K562 (cell line): ENCODE measurements around the gene CDH1. TPM values are rescaled to one million over a fixed set of nuclear protein-coding genes. Genes with fewer than 3 reads are reported as not detected.

Experiments used
- AFF1 ChIP-seq, 2 experiments: fragments of 450-650 bp; IDR thresholded peaks; 2 replicates each; pipeline ENCODE4 v1.6.1; 2018; ENCODE audit warnings: mild to moderate bottlenecking in 2 of 2, low read depth in 1 of 2; ENCODE audit not compliant: partially characterized antibody in 2 of 2
- CC2D1A ChIP-seq: fragments of 450-650 bp; IDR thresholded peaks from 2 replicates; pipeline ENCODE4 v1.6.1; 2017; ENCODE audit warnings: mild to moderate bottlenecking
- GABPB2 ChIP-seq: fragments of 250-450 bp; sonication (Bioruptor Pico); conservative IDR thresholded peaks from 2 replicates; pipeline ENCODE4 v1.5.1; 2021; ENCODE audit warnings: mild to moderate bottlenecking
- GATA2 ChIP-seq: sonication (generic); formaldehyde crosslinking; IDR thresholded peaks from 2 replicates; pipeline ENCODE4 v1.4.0; 2020; ENCODE audit warnings: mild to moderate bottlenecking, missing genetic modification reagents
- HDAC2 ChIP-seq: fragments of 450-650 bp; IDR thresholded peaks from 2 replicates; pipeline ENCODE4 v1.6.1; 2016; ENCODE audit warnings: mild to moderate bottlenecking
- HDAC3 ChIP-seq: fragments of 450-650 bp; IDR thresholded peaks from 2 replicates; pipeline ENCODE4 v1.6.1; 2018; ENCODE audit warnings: borderline replicate concordance, mild to moderate bottlenecking, moderate library complexity; ENCODE audit not compliant: partially characterized antibody
- HDAC6 ChIP-seq: IDR thresholded peaks from 2 replicates; pipeline ENCODE4 v1.6.1; 2012; ENCODE audit warnings: low read depth, mild to moderate bottlenecking, control low read depth, inconsistent platforms, low read length, moderate library complexity
- HNRNPL ChIP-seq: fragments of 200-400 bp; formaldehyde crosslinking; IDR thresholded peaks from 2 replicates; pipeline ENCODE4 v1.6.1; 2017; ENCODE audit warnings: low read depth, mild to moderate bottlenecking, low read length
- LEF1 ChIP-seq: fragments of 450-650 bp; IDR thresholded peaks from 2 replicates; pipeline ENCODE4 v1.6.1; 2016; ENCODE audit warnings: mild to moderate bottlenecking
- MAX ChIP-seq: sonication (generic); formaldehyde crosslinking; IDR thresholded peaks from 2 replicates; pipeline ENCODE4 v1.9.0; 2022; ENCODE audit warnings: mild to moderate bottlenecking, missing genetic modification reagents
- NR1H2 ChIP-seq: sonication (generic); formaldehyde crosslinking; IDR thresholded peaks from 2 replicates; pipeline ENCODE4 v1.4.0; 2020; ENCODE audit warnings: mild to moderate bottlenecking, missing genetic modification reagents
- PTBP1 ChIP-seq: fragments of 200-400 bp; formaldehyde crosslinking; IDR thresholded peaks from 2 replicates; pipeline ENCODE4 v1.6.1; 2017; ENCODE audit warnings: low read depth, low read length
- SMARCC2 ChIP-seq: fragments of 450-650 bp; IDR thresholded peaks from 2 replicates; pipeline ENCODE4 v1.6.1; 2017; ENCODE audit warnings: antibody characterized with exemption, moderate library complexity, mild to moderate bottlenecking, low read depth
- TBL1XR1 ChIP-seq, 2 experiments: IDR thresholded peaks; 2 replicates each; pipeline ENCODE4 v1.6.1; 2012; ENCODE audit warnings: improper control_type of control experiment in 2 of 2, low read length in 2 of 2, mild to moderate bottlenecking in 1 of 2
- TCF3 ChIP-seq: sonication (generic); formaldehyde crosslinking; IDR thresholded peaks from 2 replicates; pipeline ENCODE4 v1.4.0; 2020; ENCODE audit warnings: mild to moderate bottlenecking, missing genetic modification reagents
- ZC3H8 ChIP-seq: fragments of 450-650 bp; IDR thresholded peaks from 2 replicates; pipeline ENCODE4 v1.6.1; 2017
- ZHX1 ChIP-seq: fragments of 150-350 bp; conservative IDR thresholded peaks from 2 replicates; pipeline ENCODE4 v1.6.1; 2014; ENCODE audit warnings: low read length
- ZNF197 ChIP-seq: fragments of 200-800 bp; sonication (Bioruptor generic); IDR thresholded peaks from 2 replicates; pipeline ENCODE4 v1.6.1; 2016; ENCODE audit warnings: low read depth, missing genetic modification characterization, missing compliant biosample characterization
- ZNF212 ChIP-seq: fragments of 450-650 bp; formaldehyde crosslinking; IDR thresholded peaks from 2 replicates; pipeline ENCODE4 v1.4.0; 2020; ENCODE audit warnings: mild to moderate bottlenecking
- ZNF224 ChIP-seq: sonication (generic); formaldehyde crosslinking; IDR thresholded peaks from 2 replicates; pipeline ENCODE4 v1.8.0; 2022; ENCODE audit warnings: mild to moderate bottlenecking, missing genetic modification reagents
- ZNF398 ChIP-seq: fragments of 250-450 bp; sonication (Bioruptor Pico); IDR thresholded peaks from 2 replicates; pipeline ENCODE4 v1.8.0; 2021; ENCODE audit warnings: moderate library complexity, mild to moderate bottlenecking, inconsistent platforms
- polyA plus RNA-seq, 8 experiments: library from polyadenylated mRNA; depleted of rRNA in 4 of 8; stranded (reverse) in 5 of 8; unstranded in 3 of 8; fragments of >200 nt; fragmentation: Nextera tagmentation in 2 of 8; fragmentation: Illumina TruSeq in 1 of 8; extraction: Ambion mirVana in 2 of 8; extraction: Trizol in 1 of 8; gene quantifications; 2 replicates each; pipeline versions ENCODE4 v1.2.1 to v1.2.3, GENCODE V29; 2011 to 2014; ENCODE audit warnings: inconsistent platforms in 1 of 8, missing spikeins in 1 of 8
- total RNA-seq, 7 experiments: library from RNA; depleted of rRNA in 6 of 7; stranded (reverse); fragments of >200 nt in 6 of 7; fragmentation: Illumina TruSeq in 2 of 7; extraction: Trizol in 2 of 7; gene quantifications; 2 replicates each; pipeline versions ENCODE4 v1.2.1 to v1.2.3, GENCODE V29; 2011 to 2021; ENCODE audit warnings: low replicate concordance in 1 of 7

The CDH1 gene
- total and polyA plus RNA-seq, 9 of the 15 experiments (the other 6 are each of a cell fraction or from before 2014, with no cell fraction given), result 0.01 to 0.69 TPM; not detected in 7

GRCh38 chr16:68732042-68732680 lies 4.9 kb upstream of the CDH1 start (continued):
- TF ChIP-seq ZNF398 (CRISPR knock-in tag), result no peak
- no peak for TF ChIP-seq PTBP1
- no peak for TF ChIP-seq HDAC6
- peak; percentile 30; the same call in 1 of the 2 replicates for TF ChIP-seq CC2D1A
- TF ChIP-seq SMARCC2, result peak; percentile 61; the same call in 1 of the 2 replicates
- peak; percentile 48; the same call in 1 of the 2 replicates for TF ChIP-seq HDAC2
- peak; percentile 95 for TF ChIP-seq LEF1
- peak in 1 of 2 experiments; percentile 15 for TF ChIP-seq AFF1 (IDR thresholded peaks at IDR 0.05; ENCODE audit: low read depth in 1 of 2, partially characterized antibody in 2 of 2)
- peak; percentile 69; the same call in 1 of the 2 replicates for TF ChIP-seq ZNF197 (CRISPR knock-in tag)
- no peak for TF ChIP-seq HNRNPL
- no peak for TF ChIP-seq MAX
- TF ChIP-seq TBL1XR1 (IDR thresholded peaks at IDR 0.05; ENCODE audit: low read length in 2 of 2), result 0 out of 4 replicates have a peak, but pooled peaks of 1 of the 2 experiments have one; percentile 10
- peak; percentile 45 for TF ChIP-seq HDAC3
- TF ChIP-seq ZC3H8, result no peak
- TF ChIP-seq NR1H2, result no peak
- no peak for TF ChIP-seq ZHX1
- TF ChIP-seq ZNF224 (CRISPR knock-in tag), result no peak
- 0 out of 2 replicates have a peak, but pooled peaks have one; percentile 51 for TF ChIP-seq GATA2
- peak; percentile 77 for TF ChIP-seq TCF3 (CRISPR knock-in tag)
- TF ChIP-seq GABPB2, result no peak
- no peak for TF ChIP-seq ZNF212
